Stomach (tissue), 19 donors: ENCODE results near the gene LITAFD. TPM values are rescaled to one million over a fixed set of nuclear protein-coding genes. Genes with fewer than 3 reads are reported as not detected.
"Not testable (repeated sequence)": the region's sequence is repeated elsewhere in the genome, so short reads cannot be mapped to it uniquely, and the experiment has no call there.

Experiments used
- DNase-seq, 2 donors: peaks; one replicate each; pipeline versions ENCODE4 v3.0.0 to v3.0.0-alpha.2; 2013 to 2019
- H3K27ac ChIP-seq, 5 donors: fragments of 200-600 bp in 4 of 5; sonication (generic) in 4 of 5; one replicate each; pipeline ENCODE4 v1.5.1; 2013 to 2019; ENCODE audit warnings: mild to moderate bottlenecking in 1 of 5, moderate library complexity in 1 of 5
- H3K27me3 ChIP-seq, 3 donors: fragments of 200-600 bp; sonication (generic); one replicate each; pipeline ENCODE4 v1.5.1; 2017 to 2019; ENCODE audit warnings: mixed run types in 1 of 3
- H3K36me3 ChIP-seq, 4 donors: fragments of 200-600 bp; sonication (generic); 1 replicate in 3 of 4; 2 replicates in 1 of 4; pipeline ENCODE4 v1.5.1; 2016 to 2019
- H3K4me1 ChIP-seq, 4 donors: fragments of 200-600 bp; sonication (generic); one replicate each; pipeline ENCODE4 v1.5.1; 2016 to 2019
- H3K4me3 ChIP-seq, 4 donors: fragments of 200-600 bp; sonication (generic) in 3 of 4; one replicate each; pipeline ENCODE4 v1.5.1; 2016 to 2019; ENCODE audit warnings: mild to moderate bottlenecking in 1 of 4
- H3K9me3 ChIP-seq, 4 donors: fragments of 200-600 bp; sonication (generic); one replicate each; pipeline ENCODE4 v1.5.1; 2016 to 2019
- CTCF ChIP-seq, 7 experiments: fragments of 450-650 bp in 4 of 7; fragments of 200-600 bp in 3 of 7; sonication (generic) in 3 of 7; IDR thresholded peaks; one replicate each; pipeline ENCODE4 v1.5.1; 2016 to 2019; ENCODE audit warnings: antibody characterized with exemption in 7 of 7, control low read depth in 2 of 7, mild to moderate bottlenecking in 1 of 7
- EP300 ChIP-seq: sonication (generic); formaldehyde crosslinking; IDR thresholded peaks from one replicate; pipeline ENCODE4 v1.6.1; 2017; ENCODE audit warnings: antibody characterized with exemption
- POLR2A ChIP-seq, 4 donors: fragments of 450-650 bp; IDR thresholded peaks; one replicate each; pipeline ENCODE4 v1.6.1; 2016; ENCODE audit warnings: antibody characterized with exemption in 4 of 4, control low read depth in 2 of 4, mild to moderate bottlenecking in 1 of 4, moderate library complexity in 1 of 4
- POLR2AphosphoS5 ChIP-seq, 3 donors: sonication (generic); formaldehyde crosslinking; IDR thresholded peaks; one replicate each; pipeline ENCODE4 v1.6.1; 2016; ENCODE audit warnings: antibody characterized with exemption in 3 of 3
- whole genome bisulfite sequencing, 5 donors: extraction: QIAGEN DNeasy Blood & Tissue Kit in 3 of 5; methylation state at CpG; one replicate each; pipeline versions ENCODE4 v1.1.5 to v1.1.7; 2013 to 2018; 5-methylcytosine and 5-hydroxymethylcytosine counted together
- intact Hi-C: fragments of 100-400 bp; cut with DNase I; formaldehyde crosslinking; loops from one replicate; pipeline ENCODE4 v1.15.1; 2023; ENCODE audit warnings: low total_unique reads
- long read RNA-seq, 10 donors: transcript quantifications; one replicate each; lab custom pipeline, GENCODE V29; 2026
- polyA plus RNA-seq, 3 donors: library from polyadenylated mRNA; stranded (reverse); fragments of 200-250 nt; gene quantifications; one replicate each; pipeline ENCODE4 v1.2.3, GENCODE V29; 2013
- total RNA-seq, 5 donors: library from RNA; depleted of rRNA; stranded (reverse); fragments of >200 nt; gene quantifications; one replicate each; pipeline versions ENCODE4 v1.1.0 to v1.2.3, GENCODE V29; 2014 to 2016
- donor health status: healthy with polysubstance abuse.
- donor health status: Bipolar disorder and iron deficiency.
- donor health status: healthy.

Gene LITAFD
- not detected for total RNA-seq
- not detected for polyA plus RNA-seq
- long read RNA-seq, donor 1 = 0 reads
- long read RNA-seq, donor 2 = 0 reads
- long read RNA-seq, donor 3 = 0 reads
- long read RNA-seq, donor 4 = 0 reads
- long read RNA-seq, donor 5 = 0 reads
- long read RNA-seq, donor 6 = 0 reads
- long read RNA-seq, donor 7 = 0 reads
- long read RNA-seq, donor 8 = 0 reads
- long read RNA-seq, donor 9 = 0 reads
- long read RNA-seq, donor 10 = 0 reads

DNA sequence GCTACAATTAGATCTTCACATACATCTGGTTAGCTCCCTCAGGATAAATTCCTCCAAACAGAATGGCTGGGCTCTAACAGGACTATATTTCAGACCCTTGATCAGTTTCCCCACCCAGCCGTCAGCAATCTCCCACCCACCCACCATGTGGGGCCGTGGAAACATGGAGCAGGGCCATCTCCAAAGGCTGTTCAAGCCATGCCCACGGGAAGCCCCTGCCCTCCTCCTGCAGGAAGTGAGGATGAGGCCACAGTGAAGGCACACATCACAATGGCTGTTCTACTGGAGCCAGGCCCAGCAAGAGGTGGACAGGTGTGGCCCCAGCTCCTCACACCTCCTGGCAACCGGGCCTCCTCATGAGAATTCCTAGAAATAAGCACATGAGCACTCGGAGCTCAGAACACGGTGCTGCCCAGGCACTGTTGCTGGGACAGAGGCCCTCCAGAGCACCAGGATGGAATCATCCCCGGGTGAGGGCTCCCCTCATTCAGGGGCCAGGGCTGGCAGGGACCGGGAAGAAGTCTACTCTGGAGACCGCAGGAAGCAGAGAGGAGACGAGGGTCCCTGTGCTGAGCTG, at the start of gene LITAFD:
Gene LITAFD, plus strand, starts transcription at position 311 of the 577 bp plus-strand sequence. CDS start 2,005 bp downstream, outside the sequence.
- no peak within 1 kb of the TSS for H3K4me3 ChIP-seq
- peaks cover 0 to 30% (median 0%) of the 10 kb centered on the region in 3 donors for H3K27me3 ChIP-seq
- 59 to 75% (median 67%) methylated on average over 8 to 10 of the region's 10 CpGs for WGBS, 5 donors
- intact Hi-C loops = loop anchor here (5.0 to 10.0 kb wide), 3 partner anchors 77 to 317 kb away; no protein-coding TSS in a partner anchor
- H3K9me3 ChIP-seq = no peaks in the 10 kb centered on the region
- H3K36me3 ChIP-seq = peaks cover 0 to 2% (median under 1%) of the 10 kb centered on the region in 4 donors
- TF ChIP-seq EP300 = no peak
- TF ChIP-seq POLR2AphosphoS5 (IDR thresholded peaks at IDR 0.05) = no peak
- TF ChIP-seq CTCF (IDR thresholded peaks at IDR 0.05) = no peak
- TF ChIP-seq POLR2A (IDR thresholded peaks at IDR 0.05) = no peak
- H3K27ac ChIP-seq = no peak within 1 kb of the TSS
- H3K4me1 ChIP-seq = peaks cover 18 to 38% (median 36%) of the 10 kb centered on the region in 4 donors
- no peak for DNase-seq

GRCh38 chr16:8832717-8833105, 49.4 kb upstream of the LITAFD start:
- DNase-seq = no peak
- intact Hi-C loops = no loop called here
- H3K4me1 ChIP-seq = peaks cover 0 to 6% (median 5%) of the 10 kb centered on the region in 4 donors
- TF ChIP-seq POLR2AphosphoS5 (IDR thresholded peaks at IDR 0.05) (no peak), CTCF (IDR thresholded peaks at IDR 0.05) (no peak), POLR2A (IDR thresholded peaks at IDR 0.05) (no peak), EP300 (no peak)
- H3K4me3 ChIP-seq = no peak overlapping the region
- peaks cover 23 to 45% (median 41%) of the 10 kb centered on the region in 4 donors for H3K36me3 ChIP-seq
- H3K9me3 ChIP-seq = no peaks in the 10 kb centered on the region
- WGBS, 5 donors = 77 to 89% (median 83%) methylated on average over 16 of the region's 16 CpGs
- no peak overlapping the region for H3K27ac ChIP-seq
- H3K27me3 ChIP-seq = no peaks in the 10 kb centered on the region

DNA sequence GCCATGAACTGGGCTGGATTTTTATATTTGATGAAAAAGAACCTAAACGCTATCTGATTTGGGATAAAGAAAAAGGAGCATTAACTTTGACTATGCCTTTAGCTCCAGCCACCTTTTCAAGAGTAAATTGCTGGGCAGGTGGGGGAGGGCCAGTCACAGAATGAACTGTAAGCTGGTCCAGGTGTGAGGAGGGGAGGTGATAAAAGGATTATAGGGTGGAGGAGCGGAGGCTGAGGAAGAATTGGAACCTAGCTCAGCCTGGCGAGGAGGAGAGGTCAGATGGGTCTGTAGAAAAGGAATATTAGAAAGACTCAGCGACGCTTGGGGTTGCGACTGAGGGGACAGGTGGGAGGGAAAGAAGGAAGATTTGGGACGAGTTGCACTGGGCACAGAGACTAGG, 45.4 kb upstream of the LITAFD start:
- peaks cover 5 to 11% (median 10%) of the 10 kb centered on the region in 4 donors for H3K36me3 ChIP-seq
- H3K9me3 ChIP-seq, H3K27me3 ChIP-seq, DNase-seq, intact Hi-C loops, H3K4me1 ChIP-seq, H3K27ac ChIP-seq, H3K4me3 ChIP-seq: not testable (repeated sequence)
- WGBS, 5 donors = 77 to 93% (median 87%) methylated on average over 6 to 7 of the region's 7 CpGs

DNA sequence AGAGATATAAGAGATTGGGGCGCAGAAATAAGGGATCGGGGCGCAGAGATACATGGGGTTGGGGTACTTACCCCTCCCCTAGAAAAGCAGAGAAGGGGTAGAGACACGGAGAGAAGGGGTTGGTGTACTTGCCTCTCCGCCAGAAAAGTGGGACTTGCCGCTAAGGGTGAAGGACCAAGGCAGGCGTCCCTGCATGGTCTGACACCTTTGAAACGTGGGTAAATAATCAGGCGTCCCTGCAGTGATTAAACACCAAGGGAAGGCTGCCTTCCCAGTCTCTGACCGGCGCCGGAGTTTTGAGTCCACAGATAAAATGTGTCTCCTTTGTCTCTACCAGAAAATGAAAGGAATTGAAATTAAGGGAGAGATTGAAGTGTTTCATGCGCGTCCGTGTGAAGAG, 44.6 kb upstream of the LITAFD start:
- H3K27me3 ChIP-seq, H3K9me3 ChIP-seq, intact Hi-C loops, H3K4me1 ChIP-seq, DNase-seq, H3K4me3 ChIP-seq, H3K27ac ChIP-seq, H3K36me3 ChIP-seq: not testable (repeated sequence)
- WGBS, 5 donors = 55 to 71% (median 65%) methylated on average over 15 of the region's 15 CpGs

GRCh38 chr16:8842016-8842415, 40.1 kb upstream of the LITAFD start:
- H3K36me3 ChIP-seq = peaks cover 0 to 13% (median 7%) of the 10 kb centered on the region in 4 donors
- DNase-seq, H3K27me3 ChIP-seq, H3K4me3 ChIP-seq, H3K9me3 ChIP-seq, intact Hi-C loops: not testable (repeated sequence)
- H3K27ac ChIP-seq = peak overlapping the region in 1 of 5 donors; percentile 13
- 39 to 64% (median 58%) methylated on average over 4 of the region's 4 CpGs for WGBS, 5 donors
- peaks cover 0 to 14% (median 7%) of the 10 kb centered on the region in 4 donors for H3K4me1 ChIP-seq

DNA sequence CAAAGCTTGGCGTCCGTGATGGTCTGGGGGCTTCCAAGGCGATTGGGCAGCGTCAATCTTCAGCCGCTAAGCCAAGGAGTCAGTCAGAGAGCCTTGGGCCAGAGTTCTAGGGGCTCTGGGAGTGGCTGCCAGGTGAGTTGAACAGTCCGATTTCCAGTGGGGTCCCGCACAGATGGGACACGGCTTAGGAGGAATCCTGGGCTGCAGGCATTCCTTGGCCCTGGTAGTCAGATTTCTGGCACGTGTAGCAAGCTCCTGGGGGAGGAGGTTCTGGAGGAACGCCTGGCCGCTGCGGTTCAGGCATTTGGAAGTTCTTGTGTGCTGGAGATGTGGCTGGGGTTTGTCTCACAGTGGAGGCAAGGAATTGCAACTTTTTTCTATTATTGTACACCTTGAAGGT, 38.9 kb upstream of the LITAFD start:
- H3K9me3 ChIP-seq, H3K27me3 ChIP-seq, DNase-seq, H3K4me3 ChIP-seq, H3K27ac ChIP-seq, intact Hi-C loops: not testable (repeated sequence)
- Histone ChIP-seq H3K4me1 (peaks cover 0 to 15% (median 4%) of the 10 kb centered on the region in 4 donors), H3K36me3 (peaks cover 0 to 26% (median 18%) of the 10 kb centered on the region in 4 donors)
- WGBS, 5 donors = 68 to 79% (median 75%) methylated on average over 7 to 12 of the region's 12 CpGs
